ENCODE measurements around the gene MYLK. TPM values are rescaled to one million over a fixed set of nuclear protein-coding genes. Genes with fewer than 3 reads are reported as not detected.

MYLK gene
- total RNA-seq, 1 donor from 2014 or later = 24.3 TPM

GRCh38 chr3:123734527-123734902 lies 149.6 kb downstream of the MYLK start:
- no peaks in the 10 kb centered on the region for H3K9me3 Mint-ChIP-seq (ENCODE audit: unreplicated experiment)
- TF ChIP-seq, protein P1, sequence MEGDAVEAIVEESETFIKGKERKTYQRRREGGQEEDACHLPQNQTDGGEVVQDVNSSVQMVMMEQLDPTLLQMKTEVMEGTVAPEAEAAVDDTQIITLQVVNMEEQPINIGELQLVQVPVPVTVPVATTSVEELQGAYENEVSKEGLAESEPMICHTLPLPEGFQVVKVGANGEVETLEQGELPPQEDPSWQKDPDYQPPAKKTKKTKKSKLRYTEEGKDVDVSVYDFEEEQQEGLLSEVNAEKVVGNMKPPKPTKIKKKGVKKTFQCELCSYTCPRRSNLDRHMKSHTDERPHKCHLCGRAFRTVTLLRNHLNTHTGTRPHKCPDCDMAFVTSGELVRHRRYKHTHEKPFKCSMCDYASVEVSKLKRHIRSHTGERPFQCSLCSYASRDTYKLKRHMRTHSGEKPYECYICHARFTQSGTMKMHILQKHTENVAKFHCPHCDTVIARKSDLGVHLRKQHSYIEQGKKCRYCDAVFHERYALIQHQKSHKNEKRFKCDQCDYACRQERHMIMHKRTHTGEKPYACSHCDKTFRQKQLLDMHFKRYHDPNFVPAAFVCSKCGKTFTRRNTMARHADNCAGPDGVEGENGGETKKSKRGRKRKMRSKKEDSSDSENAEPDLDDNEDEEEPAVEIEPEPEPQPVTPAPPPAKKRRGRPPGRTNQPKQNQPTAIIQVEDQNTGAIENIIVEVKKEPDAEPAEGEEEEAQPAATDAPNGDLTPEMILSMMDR (IDR thresholded peaks at IDR 0.05) = no peak
- no peaks in the 10 kb centered on the region for H3K27me3 Mint-ChIP-seq (ENCODE audit: unreplicated experiment)
- H3K27ac Mint-ChIP-seq (ENCODE audit: unreplicated experiment) = peak overlapping the region; percentile 39
- no peak overlapping the region for H3K4me3 Mint-ChIP-seq (ENCODE audit: unreplicated experiment)
- no peaks in the 10 kb centered on the region for H3K36me3 Mint-ChIP-seq (ENCODE audit: unreplicated experiment)
- peaks cover 28% of the 10 kb centered on the region for H3K4me1 Mint-ChIP-seq (ENCODE audit: unreplicated experiment)
- DNase-seq (ENCODE audit: extremely low spot score, unreplicated experiment) = no peak

DNA sequence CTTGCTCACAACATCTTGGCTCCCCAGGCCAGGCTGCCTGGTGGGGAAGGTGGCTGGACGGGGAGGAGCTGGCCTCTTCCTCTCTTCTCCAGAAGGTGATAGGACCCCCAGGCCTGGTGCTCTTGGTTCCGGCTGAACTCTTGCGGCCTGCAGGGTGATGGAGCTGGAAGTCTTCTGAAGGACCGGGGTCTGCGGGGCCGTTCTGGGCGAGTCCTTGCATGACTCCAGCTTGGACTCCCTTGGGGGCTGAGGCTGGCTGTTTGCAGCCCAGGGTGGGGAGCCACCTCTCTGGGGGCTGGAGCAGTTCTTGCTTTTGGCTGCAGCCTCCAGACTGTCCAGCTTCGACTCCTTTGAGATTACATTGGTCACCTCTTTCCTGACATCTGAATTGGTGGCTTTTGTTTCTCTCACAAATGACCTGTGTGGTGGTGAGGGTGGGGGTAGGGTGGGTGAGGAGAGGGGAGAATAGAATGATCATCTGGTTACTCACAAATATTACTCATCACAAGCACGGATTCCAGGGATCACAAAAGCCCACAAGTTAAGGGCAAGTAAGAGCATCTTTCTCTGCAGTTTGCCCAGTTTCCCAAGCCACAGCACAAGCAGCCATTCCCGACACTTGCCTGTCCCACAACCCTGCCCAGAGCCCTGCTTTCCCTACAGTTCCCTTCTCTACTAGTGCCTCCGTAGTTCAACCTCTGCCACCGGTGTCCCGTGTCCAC lies 150.2 kb downstream of the MYLK start:
- TF ChIP-seq, protein P1 (IDR thresholded peaks at IDR 0.05) = no peak
- Mint-ChIP-seq H3K36me3 (ENCODE audit: unreplicated experiment) (no peaks in the 10 kb centered on the region), H3K27me3 (ENCODE audit: unreplicated experiment) (no peaks in the 10 kb centered on the region), H3K4me3 (ENCODE audit: unreplicated experiment) (no peak overlapping the region), H3K4me1 (ENCODE audit: unreplicated experiment) (peaks cover 26% of the 10 kb centered on the region), H3K9me3 (ENCODE audit: unreplicated experiment) (no peaks in the 10 kb centered on the region), H3K27ac (ENCODE audit: unreplicated experiment) (peak overlapping the region; percentile 39)
- DNase-seq (ENCODE audit: extremely low spot score, unreplicated experiment) = no peak

- Mint-ChIP-seq H3K9me3 (ENCODE audit: unreplicated experiment) (no peaks in the 10 kb centered on the region), H3K27ac (ENCODE audit: unreplicated experiment) (no peak overlapping the region), H3K27me3 (ENCODE audit: unreplicated experiment) (no peaks in the 10 kb centered on the region), H3K4me1 (ENCODE audit: unreplicated experiment) (peaks cover 26% of the 10 kb centered on the region), H3K36me3 (ENCODE audit: unreplicated experiment) (no peaks in the 10 kb centered on the region), H3K4me3 (ENCODE audit: unreplicated experiment) (no peak overlapping the region)
- DNase-seq (ENCODE audit: extremely low spot score, unreplicated experiment) = no peak
- TF ChIP-seq, protein P1 (IDR thresholded peaks at IDR 0.05) = no peak
These were observed 150.8 kb downstream of the MYLK start for GRCh38 chr3:123733341-123733740.

DNA sequence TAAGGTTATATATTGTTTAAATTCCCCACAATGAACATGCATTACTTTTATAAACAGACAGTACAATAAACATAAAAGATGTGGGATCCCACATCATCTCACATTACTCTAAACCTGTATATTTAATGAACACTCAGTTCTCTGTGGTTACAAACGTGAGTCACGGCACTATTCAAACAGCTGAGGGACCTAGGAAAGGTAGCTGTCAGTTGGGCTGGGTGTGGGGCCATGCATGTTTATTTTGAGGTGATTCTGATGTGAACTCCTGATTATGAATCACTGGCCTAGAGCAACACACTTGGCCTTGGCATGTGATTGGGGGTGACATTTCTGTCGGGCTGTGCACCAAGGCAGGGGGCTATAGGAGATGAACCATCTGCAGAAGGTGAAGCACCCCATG lies 151.7 kb downstream of the MYLK start:
- no peak overlapping the region for H3K4me3 Mint-ChIP-seq (ENCODE audit: unreplicated experiment)
- TF ChIP-seq, protein P1 (IDR thresholded peaks at IDR 0.05) = no peak
- peaks cover 30% of the 10 kb centered on the region for H3K4me1 Mint-ChIP-seq (ENCODE audit: unreplicated experiment)
- no peaks in the 10 kb centered on the region for H3K27me3 Mint-ChIP-seq (ENCODE audit: unreplicated experiment)
- no peak for DNase-seq (ENCODE audit: extremely low spot score, unreplicated experiment)
- no peak overlapping the region for H3K27ac Mint-ChIP-seq (ENCODE audit: unreplicated experiment)
- no peaks in the 10 kb centered on the region for H3K36me3 Mint-ChIP-seq (ENCODE audit: unreplicated experiment)
- no peaks in the 10 kb centered on the region for H3K9me3 Mint-ChIP-seq (ENCODE audit: unreplicated experiment)

- no peaks in the 10 kb centered on the region for H3K9me3 Mint-ChIP-seq (ENCODE audit: unreplicated experiment)
- H3K4me3 Mint-ChIP-seq (ENCODE audit: unreplicated experiment) = no peak overlapping the region
- TF ChIP-seq, protein P1 (IDR thresholded peaks at IDR 0.05) = no peak
These were observed 153.3 kb downstream of the MYLK start for GRCh38 chr3:123730829-123731228.

More at GRCh38 chr3:123730829-123731228, 153.3 kb downstream of the MYLK start:
- Mint-ChIP-seq H3K36me3 (ENCODE audit: unreplicated experiment) (no peaks in the 10 kb centered on the region), H3K4me1 (ENCODE audit: unreplicated experiment) (peaks cover 30% of the 10 kb centered on the region), H3K27ac (ENCODE audit: unreplicated experiment) (no peak overlapping the region), H3K27me3 (ENCODE audit: unreplicated experiment) (no peaks in the 10 kb centered on the region)
- DNase-seq (ENCODE audit: extremely low spot score, unreplicated experiment) = no peak
